Inflammatory macrophage (primary cell): ENCODE data around the gene POLR1E.

Source experiments
- DNase-seq, 2 donors: peaks; one replicate each; pipeline ENCODE4 v3.0.0-alpha.2; 2020 to 2022
- total RNA-seq, 18 experiments: gene quantifications; one replicate each; lab custom pipeline; 2026; ENCODE audit warnings: mixed read lengths in 6 of 18, inconsistent platforms in 2 of 18; lab: John Stamatoyannopoulos, UW

The POLR1E gene, protein sequence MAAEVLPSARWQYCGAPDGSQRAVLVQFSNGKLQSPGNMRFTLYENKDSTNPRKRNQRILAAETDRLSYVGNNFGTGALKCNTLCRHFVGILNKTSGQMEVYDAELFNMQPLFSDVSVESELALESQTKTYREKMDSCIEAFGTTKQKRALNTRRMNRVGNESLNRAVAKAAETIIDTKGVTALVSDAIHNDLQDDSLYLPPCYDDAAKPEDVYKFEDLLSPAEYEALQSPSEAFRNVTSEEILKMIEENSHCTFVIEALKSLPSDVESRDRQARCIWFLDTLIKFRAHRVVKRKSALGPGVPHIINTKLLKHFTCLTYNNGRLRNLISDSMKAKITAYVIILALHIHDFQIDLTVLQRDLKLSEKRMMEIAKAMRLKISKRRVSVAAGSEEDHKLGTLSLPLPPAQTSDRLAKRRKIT
- 1.4 to 15.4 (median 11.2) reads per million in 18 experiments for total RNA-seq

DNA sequence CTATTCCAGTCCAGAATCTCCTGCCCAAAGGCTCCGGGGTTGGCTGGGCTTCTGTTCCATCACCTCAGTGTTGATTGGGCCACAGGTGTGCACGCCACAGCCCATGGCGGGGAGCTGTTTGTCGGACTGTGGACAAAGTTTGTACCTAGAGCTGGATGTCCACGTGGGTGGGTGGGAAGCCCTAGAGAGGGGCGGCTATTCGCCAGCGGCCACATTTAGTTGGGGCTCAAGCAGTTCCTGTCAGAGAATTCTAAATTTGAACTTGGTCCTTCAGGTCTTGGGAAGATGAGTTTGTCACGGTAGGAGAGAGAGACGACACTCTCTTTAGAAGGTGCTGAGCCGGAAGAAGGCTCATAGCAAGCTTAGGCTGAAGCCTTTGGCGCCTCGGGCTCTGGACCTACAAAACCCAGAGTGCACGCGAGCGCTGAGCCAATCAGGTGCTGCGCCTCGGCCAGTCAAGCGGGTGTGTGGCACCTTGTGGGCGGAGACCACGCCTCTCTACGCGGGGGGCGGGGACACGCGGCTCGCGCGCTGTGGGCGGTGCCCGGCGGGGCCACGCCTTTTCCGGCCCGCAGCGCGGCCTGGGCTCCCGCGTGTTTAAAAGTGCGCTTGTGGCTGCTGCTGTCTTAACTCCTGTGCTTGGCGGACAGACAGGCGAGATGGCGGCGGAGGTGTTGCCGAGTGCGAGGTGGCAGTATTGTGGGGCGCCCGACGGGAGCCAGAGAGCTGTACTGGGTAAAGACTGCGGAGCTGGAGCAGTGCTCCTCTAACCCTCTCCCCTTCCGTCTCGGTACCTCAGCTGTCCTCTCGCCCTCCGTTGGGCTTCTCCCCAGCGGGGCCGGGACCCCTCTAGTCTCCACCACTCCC, at the start of gene POLR1E:
POLR1E (plus strand) TSS at position 560 of the 867 bp plus-strand sequence; CDS start at position 660, 100 bp downstream.
- peak; percentile 96 to 97 for DNase-seq

DNA sequence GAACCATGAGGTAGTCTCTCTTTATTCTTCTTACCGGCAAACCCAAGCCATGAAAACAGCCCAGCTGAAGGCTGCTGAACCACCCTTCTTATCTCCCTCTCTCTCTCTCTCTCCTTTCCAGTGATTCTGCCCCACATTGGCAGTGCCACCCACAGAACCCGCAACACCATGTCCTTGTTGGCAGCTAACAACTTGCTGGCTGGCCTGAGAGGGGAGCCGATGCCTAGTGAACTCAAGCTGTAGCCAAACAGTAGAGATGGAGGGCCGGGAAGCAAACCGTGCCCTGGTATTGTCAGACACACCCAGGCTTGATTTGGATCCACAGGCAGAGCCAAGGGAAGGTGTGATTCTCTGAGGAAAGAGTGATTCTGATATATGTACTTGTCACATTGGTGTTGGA, 49.2 kb upstream of the POLR1E start:
- no peak for DNase-seq

DNA sequence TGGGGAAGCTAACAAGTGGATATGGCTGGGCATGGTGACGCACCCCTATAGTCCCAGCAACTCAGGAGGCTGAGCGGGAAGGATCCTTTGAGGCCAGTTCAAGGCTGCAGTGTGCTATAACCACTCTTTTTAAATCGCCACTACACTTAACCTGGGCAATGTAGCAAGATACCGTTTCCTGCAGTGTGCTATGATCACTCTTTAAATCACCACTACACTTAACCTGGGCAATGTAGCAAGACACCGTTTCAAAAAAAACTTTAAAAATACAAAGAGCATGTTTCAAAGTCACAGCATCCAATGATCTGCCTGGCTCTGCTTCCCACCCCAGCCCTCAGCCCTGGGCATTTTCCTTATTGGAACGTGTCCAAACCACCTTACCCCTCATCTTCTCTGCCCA, 48.7 kb upstream of the POLR1E start:
- DNase-seq: no peak

DNA sequence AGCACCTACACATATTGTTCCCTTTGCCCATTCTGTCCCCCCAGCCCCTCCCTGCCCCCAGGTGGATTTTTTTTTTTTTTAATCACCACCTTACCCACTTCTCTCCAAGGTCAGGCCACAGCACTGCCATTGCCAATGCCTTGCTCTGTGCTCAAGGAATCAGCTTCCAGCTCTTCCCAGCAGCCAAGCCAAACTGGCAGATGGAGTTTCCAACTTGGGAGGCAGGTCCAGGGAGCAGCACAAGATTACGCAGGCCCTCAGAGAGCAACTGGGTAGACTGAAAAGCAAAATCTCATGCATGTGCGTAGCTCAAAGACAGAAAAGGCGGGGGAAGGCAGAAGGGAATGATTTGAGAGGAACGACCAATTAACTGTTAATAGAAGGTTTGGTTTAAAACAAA, 48.1 kb upstream of the POLR1E start:
- DNase-seq: no peak

DNA sequence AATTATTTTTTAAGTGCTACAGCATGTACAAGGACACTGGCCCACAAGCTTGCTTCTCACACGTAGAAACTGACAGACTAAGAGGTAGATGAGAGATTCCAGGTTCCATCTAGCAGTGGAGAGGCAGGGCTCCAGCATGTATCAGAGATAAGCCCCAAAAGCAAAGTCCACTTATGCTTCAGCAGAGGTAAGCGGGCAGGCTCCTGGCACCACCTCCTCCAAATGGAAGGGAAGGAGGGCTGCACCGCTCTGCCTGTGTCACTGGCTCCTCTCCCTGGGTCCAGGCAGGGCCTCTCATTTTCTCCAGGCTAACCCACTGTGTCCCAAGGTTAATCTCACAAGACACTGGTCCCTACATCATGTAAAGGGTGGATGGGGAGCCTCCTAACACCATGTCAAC, 47.4 kb upstream of the POLR1E start:
- DNase-seq: no peak

DNA sequence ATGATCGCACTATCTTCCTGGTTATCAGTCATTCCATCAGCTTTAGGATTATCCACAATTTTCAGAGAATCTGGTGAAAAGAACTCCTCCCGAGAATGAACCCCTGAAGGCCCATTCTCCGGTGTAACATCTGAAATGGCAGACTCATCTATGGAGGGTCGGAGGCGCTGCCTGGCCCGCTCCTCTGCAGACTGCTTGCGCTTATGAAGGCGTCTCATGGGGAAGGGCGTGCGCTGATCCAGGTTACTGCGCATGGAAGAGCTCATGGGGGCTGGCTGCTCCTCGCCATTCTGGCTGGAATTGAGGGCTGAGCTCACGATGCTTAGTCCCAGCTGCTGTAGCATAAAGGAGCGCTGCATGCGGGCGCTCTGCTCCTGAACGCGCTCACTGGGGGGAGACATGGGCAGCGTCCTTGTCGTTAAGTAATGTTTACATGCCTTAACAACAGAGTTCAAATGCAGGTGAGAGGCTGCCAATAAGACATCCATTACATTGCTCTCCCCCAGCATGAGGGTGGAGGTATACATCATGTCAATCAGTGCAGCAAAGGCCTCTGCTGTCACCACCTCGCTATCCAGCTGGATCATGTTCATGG, 43.9 kb upstream of the POLR1E start:
- no peak for DNase-seq

DNA sequence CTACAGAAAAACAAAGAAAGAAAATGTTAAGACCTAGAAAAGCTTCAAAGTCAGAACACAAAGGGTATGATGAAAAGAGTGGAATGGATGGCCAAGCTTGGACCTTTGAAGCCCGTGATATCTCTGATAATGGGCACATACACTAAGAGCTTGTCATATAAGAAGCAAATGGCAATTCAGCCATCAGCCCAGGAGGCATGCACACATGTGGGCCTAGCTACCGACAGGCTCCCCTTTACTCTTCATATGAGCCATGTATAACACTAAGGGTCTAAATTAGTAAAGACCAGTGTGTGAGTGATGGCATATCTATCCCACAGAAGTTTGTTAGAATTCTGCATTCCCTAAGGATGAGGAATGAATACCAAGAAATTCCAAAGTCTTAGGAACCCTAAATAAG, 43.2 kb upstream of the POLR1E start:
- no peak for DNase-seq

DNA sequence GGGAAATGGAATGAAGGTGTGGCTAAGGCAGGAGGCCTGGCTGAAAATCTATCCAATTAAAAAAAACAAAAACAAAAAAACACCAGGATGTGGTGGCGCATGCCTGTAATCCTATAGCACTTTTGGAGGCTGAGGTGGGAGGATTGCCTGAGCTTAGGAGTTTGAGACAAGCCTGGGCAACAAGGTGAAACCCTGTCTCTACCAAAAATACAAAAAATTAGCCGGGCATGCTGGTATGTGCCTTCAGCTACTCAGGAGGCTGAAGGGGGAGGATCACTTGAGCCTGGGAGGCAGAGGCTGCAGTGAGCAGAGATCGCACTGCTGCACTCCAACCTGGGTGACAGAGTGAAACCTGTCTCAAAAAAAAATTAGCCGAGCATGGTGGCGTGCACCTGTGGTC, 42.2 kb upstream of the POLR1E start:
- no peak for DNase-seq

DNA sequence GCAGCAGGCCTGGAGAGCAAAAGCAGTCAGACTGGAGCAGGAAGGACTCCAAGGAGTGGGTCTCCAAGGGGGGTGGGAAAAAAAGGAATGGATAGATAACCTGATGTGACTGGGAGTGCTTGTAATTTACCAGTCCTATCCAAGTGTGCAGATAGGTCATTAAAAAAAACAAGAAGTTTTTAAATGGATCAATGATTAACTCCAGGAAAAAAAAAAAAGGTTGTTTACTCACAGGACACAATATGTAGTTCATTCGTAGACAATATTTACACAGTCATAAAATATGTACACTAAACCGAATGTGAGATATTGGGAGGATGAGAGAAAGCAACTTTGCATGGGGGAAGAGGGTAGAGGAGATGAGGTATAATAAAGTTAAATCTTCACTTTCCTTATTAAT, 40.9 kb upstream of the POLR1E start:
- DNase-seq: no peak

DNA sequence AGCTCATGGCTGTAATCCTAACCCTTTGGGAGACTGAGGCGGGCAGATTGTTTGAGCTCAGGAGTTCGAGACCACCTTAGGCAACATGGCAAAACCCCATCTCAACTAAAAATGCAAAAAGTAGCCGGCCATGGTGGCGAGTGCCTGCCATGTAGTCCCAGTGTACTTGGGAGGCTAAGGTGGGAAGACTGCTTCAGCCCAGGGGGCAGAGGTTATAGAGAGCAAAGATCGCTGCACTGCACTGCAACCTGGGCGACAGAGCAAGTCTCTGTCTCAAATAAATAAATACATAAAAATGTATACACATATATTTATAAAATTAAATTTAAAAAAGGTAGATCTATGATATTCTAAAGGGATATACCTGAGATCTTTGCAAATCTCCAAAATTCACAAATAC, 39.9 kb upstream of the POLR1E start:
- DNase-seq: no peak

DNA sequence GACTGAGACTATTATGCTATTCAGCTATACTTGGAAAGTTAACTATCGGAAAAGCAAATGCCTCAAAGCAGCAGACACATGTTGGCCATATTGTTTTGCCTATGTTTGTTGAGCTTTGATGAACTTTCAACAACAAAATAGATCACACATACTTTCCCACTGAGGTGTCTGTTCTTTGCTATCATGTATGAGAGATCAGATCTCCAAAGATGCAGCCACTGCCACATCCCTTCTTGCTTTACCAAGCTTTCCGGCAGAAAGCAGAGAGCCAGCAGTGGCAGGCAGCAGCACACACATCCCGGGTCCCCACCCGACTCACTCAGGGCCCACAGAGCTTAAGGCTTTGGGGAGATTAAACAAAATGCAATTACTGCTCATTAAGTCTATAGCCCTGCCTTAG, 39.3 kb upstream of the POLR1E start:
- DNase-seq: no peak

DNA sequence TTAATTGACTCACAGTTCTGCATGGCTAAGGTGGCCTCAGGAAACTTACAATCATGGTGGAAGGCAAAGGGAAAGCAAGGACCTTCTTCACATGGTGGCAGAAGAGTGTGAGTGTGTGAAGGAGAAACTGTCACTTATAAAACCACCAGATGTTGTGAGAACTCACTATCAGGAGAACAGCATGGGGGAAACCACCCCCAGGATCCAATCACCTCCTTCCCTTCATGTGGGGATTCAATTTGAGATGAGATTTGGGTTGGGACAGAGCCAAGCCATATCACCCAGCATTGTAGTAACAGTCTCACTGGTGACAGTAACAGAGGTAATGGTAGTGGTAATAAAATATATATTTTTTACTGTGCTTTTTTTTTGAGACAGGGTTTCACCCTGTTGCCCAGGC, 38.6 kb upstream of the POLR1E start:
- DNase-seq: no peak

DNA sequence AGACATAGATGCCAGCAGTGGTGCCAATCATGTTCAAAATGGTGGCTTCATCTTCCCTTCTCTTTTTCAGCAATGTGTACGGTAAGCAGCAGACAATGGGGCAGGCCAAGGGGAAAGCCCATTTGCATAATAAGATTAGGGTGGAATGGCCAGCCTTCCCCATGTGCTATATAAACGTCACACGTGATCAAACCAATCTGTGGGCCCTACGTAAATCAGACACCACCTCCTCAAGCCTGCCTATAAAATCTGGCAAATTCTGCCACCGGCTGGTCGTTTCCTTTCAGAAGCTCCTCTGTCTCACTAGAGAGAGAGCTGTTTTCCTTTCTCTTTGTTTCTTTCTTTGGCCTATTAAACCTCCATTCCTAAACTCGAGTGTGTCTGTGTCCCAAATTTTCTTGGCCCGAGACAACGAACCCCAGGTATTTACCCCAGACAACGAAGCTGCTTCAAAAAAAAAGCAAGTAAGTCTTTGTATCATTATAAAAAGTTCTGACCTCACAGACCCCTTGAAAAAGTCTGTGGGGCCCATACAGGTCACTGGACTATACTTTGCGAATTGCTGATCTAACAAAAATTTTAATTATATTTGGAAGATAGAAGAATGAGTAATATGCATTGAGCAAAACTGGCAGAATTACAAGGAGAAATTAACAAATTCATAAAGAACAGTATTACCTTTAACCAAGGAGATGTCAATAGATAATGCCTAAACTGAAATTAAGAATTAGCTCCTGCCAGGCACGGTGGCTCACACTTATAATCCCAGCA, 35.7 kb upstream of the POLR1E start:
- DNase-seq: no peak

DNA sequence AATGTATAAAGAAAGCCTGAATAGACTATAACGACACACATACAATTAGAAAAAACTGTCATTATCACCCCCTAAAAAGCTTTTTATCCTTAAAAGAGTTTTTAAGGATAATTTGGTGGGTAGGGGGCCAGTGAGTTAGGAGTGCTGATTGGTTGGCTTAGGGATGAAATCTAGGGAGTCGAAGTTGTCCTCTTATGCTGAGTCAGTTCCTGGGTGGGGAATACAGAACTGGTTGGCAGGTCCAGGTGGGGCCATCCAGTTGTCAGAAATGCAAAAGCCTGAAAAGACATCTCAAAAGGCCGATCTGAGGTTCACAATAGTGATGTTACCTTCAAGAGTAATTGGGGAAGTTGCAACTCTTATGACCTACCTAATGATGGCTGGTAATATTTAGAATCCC, 34.1 kb upstream of the POLR1E start:
- no peak for DNase-seq

DNA sequence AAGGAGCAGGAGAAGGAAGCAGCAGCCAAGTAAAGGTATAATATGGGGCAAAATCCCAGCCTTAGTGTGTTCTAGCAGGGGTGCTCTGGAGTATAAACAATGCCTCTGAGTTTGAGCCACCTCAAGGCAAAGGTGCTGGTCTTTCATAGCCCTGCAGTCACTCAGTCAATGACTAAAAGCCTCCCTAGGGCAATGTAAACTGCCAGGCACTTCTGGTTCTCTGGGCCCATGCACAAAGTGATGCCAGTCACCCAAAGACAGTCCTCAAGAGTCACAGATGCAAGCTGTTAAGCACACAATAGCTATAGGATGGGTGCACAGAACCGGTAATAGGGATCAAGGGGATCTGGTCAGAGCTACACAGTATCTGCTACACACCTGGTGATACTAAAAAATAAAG, 33.1 kb upstream of the POLR1E start:
- DNase-seq: no peak

DNA sequence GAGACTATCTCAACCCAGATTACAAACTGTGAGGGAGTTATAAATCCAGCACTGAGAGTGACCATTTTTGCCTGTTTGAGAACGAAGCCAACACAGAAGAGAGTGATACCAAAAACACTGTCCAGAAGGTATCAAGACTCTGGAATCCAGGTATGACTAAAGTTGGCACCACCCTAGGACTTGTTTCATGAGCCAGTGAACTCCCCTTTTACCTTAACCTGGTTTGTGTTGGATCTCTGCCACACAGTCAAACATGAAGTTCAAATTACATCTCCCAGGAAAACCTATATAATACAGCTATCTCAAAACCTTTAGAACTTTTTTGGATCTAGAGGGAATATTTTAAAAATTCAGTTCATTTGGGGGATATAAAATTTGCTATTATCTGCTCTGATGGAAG, 31.9 kb upstream of the POLR1E start:
- no peak for DNase-seq

DNA sequence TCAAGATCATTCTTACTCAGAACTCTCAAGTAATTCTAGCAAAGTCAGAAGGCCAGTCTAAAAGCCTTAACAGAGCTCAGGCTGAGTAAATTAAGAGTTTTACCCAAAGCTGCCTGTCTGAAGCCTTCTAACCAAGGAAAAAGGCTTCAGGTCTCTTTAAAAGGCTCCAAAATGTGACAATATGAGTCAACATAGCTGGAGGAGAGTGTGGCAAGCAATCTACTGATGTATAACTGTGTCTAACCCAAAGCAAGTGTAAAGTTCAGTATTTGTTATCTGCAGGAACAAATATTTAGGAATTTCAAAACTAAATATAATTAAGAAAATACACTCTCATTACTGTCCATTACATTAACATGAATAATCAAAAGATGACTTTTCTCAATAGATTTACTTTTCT, 31.5 kb upstream of the POLR1E start:
- DNase-seq: no peak

DNA sequence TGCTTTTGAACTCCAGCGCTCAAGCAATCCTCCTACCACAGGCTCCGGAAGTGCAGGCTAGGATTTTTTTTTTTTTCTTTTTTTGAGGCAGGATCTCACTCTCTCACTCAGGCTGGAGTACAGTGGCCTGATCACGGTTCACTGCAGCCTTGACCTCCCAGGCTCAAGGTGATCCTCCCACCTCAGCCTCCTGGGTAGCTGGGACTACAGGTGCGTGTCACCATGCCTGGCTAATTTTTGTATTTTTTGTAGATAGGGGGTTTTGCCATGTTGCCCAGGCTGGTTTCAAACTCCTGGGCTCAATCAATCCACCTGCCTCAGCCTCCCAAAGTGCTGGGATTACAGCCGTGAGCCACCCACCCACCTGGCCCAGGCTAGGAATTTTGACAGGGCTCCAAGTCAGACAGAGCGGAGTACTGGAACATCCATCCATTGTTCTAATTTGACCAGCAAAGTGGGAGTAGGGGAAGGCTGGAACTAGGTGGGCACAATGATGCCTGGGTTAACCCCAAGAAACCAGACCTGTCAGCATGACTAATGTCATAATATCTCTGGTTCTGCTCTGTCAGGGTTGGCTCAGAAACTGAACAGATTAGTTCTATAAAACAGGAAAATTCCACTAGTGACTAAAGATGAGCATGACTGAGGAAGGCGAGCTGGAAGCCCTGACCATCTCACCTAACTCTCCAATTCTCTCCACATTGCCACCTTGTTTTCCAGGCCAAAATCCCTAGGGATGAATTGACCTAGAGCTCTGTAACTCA, 29.7 kb upstream of the POLR1E start:
- no peak for DNase-seq

DNA sequence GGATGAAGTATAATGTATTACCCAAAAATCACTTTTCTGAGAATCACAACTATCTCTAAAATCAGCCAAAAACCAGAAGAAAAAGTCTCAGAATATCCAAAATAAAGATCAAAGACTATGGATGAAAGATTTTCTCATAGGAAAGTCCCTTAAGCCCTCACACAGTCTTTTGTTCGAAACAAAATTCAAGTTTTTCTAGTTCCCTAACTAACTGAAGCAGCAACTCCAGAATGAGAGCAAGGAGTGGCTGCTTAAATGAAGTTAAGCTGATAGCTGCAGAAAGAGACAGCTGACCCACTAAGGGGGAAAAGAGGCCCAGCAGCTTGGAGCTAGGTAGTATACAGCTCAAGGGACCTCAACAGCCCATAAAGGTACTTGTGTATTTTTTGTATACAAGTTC, 28.9 kb upstream of the POLR1E start:
- no peak for DNase-seq

DNA sequence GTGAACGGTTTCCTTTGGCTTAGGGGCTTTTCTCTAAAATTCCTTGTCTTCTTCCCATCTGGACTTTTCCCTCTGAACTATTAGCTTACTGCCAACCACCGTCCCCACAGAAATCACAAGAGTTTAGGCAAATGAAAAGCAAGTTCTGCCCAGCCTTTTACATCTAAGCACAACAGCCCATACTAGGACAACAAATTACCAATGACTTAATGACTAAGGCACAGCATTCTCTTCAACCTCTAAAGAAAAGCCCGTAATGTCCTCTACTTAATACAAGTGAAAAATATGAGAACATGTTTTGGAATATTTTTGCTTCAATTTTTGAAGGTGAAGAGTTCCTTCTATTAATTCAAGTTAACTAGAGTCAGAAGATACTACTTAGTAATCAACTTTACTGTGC, 21.7 kb upstream of the POLR1E start:
- no peak for DNase-seq

DNA sequence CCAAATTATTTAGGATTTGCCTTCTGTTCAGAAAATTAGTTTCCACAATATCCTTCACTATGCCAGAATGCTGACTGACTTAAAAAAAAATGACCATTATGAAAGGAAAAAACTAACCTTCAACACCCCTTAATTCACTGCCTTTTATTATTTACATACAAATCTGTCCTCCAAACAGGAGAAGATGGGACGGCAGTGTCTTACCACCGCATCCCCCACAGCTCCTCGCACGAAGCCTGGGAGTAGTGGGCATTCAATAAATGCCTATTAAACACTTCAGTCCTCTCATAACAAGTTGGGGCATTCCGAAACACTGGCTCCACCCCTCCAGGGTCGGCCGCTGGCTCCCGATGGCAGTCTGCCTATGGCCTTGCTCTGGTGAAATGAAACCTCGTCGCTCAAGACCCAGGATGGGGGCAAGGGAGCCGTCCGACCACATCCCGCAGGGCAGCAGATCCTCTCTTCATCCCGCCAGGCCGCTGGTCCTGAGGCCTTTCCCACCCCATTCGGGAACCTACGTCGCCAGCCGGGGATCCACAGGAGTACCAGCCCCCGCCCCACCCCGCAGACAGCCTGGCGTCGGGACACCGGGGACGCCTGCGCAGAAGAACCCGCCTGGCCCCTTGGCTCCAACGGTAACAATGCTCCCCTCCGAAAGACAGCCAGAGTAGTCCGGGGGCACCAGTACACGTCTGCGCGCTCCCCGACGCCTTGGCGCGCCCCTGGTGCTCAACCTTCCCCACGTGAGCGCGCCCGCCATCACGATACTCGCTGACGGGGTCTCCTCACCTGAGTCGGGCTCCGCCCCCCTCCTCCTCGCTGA, 21.1 kb upstream of the POLR1E start:
- peak; percentile 17 to 50 for DNase-seq
